Kidney glomerular epithelial cell (primary cell): Measurements from ENCODE around the gene ALLC.
"Not testable (repeated sequence)": the region's sequence is repeated elsewhere in the genome, so short reads cannot be mapped to it uniquely, and the experiment has no call there.

Experiments used
- DNase-seq: peaks from one replicate; lab custom pipeline; 2025; lab: John Stamatoyannopoulos, UW

ALLC gene

GRCh38 chr2:3657881-3658280 lies at the start of gene ALLC:
Gene ALLC (plus strand): TSS chr2:3658200. CDS start chr2:3671158, 12,958 bp downstream.
- DNase-seq = no peak

DNA sequence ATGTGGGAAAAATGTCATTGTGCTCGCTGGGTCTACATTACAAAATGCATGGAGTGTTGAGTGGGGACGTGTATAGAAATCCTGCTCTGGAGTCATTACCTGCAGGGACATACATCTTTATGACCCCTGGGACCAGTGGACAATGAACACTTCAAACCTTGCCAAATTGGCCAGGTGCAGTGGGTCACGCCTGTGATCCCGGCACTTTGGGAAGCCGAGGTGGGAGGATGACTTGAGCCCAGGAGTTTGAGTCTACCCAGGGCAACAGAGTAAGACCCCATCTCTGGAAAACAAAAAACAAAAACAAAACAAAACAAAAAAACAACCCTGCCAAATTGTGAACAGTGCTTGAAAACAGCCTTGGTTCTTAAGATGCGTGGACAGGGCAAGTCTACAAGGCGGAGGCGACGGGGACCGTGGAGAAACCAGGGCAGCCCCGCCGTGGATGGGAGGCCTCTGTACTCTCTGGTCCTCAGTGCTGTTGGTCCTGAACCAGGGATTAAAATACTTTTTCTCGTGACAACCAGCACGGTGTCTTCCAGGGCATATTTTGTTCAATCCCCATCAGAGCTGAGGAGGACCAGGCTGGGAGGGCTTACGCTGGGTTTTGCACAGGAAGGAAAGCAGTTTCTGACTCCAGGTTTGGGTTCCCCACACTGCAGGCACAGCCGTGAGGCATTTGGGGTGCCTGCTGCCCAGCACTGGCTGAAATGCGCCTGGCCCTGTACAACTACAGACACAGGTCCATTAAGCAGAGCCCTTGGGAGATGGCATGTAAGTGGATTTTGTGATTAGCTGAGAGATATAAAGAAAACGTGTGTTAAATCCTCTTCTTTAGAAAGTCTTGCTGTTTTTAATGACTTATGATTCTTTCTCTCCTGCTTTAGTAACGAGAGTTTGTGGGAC lies 49.4 kb upstream of the ALLC start:
- no peak for DNase-seq

DNA sequence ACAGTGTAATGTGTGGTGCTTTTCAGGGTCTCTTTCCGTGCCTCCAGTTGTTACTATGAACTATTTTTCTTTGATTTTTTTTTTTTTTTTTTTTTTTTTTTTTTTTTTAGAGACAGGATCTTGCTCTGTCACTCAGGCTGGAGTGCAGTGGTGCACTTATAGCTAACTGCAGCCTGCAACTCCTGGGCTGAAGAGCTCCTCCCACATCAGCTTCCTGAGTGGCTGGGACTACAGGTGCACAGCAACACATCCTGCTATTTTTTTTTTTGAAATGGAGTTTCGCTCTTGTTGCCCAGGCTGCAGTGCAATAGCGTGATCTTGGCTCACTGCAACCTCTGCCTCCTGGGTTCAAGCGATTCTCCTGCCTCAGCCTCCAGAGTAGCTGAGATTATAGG lies 48.7 kb upstream of the ALLC start:
- not testable (repeated sequence) for DNase-seq

DNA sequence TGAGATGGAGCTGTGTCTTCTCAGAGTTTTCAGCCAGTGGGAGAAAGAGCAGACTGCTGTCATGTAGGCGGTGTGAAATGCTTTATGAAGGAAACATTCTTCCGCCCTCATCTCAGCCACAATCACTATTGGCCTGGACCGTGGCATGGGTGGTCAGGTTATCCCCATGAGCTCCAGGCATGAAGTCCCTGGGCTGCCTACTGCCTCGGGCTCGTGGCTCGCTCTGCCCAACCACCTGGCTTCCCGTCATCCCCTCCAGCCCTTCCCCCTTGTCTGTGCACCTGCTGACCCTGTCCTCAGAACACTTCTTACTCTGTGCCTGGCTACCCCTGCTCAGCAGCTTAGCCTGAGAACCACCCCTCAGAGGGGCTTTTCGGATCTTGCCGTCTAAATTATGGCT lies 47.6 kb upstream of the ALLC start:
- no peak for DNase-seq

- DNase-seq = no peak
Measured at GRCh38 chr2:3610881-3611505, 47.0 kb upstream of the ALLC start.

DNA sequence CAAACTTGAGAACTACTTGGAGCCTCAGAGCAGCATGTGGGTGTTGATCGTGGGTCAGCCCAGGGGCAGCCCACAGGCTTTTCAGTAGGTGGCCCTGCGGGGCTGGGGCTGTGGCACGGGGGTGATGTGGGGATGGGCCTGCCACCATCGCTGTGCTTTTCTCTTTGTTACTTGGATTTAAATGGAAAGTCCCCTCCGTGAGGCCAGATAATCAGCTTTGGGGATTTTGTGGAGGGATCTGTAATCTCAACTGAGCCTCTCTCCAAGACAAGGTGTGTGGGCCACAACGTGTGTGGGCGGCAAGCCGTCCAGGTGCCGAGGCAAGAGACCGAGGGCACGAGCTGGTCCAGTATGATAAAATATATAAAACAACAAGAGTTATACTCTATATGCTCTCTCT lies 46.4 kb upstream of the ALLC start:
- DNase-seq = no peak

GRCh38 chr2:3612639-3613523 lies 45.1 kb upstream of the ALLC start:
- DNase-seq = no peak

GRCh38 chr2:3613524-3613905 lies 44.5 kb upstream of the ALLC start:
- no peak for DNase-seq

- DNase-seq = not testable (repeated sequence)
Measured at GRCh38 chr2:3614743-3615142, 43.3 kb upstream of the ALLC start.

- not testable (repeated sequence) for DNase-seq
Measured at GRCh38 chr2:3615541-3616200, 42.3 kb upstream of the ALLC start.

GRCh38 chr2:3616435-3617197 lies 41.4 kb upstream of the ALLC start:
- not testable (repeated sequence) for DNase-seq

DNA sequence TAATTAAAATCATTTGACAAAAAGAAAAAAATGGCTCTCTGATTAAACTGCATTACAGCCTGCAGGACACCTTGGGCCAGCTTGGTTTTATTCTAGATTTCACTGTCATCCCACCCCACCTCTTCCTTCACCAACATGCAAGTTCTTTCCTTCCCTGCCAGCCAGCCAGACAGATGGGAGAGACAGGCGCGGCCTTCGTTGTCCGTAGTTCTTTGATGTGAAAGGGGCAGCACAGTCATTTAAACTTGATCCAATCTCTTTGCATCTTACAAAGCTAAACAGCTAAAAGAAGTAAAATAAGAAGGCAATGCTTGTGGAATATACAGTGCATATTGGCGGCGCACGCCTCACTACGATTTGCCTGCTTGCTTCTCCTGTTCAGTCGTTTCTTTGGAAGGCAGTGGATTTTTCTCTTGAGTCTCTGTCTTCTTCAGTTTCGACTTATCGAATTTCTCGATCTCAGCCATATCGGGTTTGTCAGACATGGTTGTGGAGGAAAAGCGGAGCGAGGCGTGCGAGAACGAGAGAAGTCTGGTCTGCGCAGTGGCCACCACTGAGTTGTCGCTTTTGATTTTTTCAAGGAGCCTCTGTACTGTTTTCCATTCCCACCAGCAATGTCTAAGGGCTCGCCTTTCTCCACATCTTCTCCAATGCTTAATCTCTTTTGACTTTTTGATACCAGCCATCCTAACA lies 40.7 kb upstream of the ALLC start:
- no peak for DNase-seq

DNA sequence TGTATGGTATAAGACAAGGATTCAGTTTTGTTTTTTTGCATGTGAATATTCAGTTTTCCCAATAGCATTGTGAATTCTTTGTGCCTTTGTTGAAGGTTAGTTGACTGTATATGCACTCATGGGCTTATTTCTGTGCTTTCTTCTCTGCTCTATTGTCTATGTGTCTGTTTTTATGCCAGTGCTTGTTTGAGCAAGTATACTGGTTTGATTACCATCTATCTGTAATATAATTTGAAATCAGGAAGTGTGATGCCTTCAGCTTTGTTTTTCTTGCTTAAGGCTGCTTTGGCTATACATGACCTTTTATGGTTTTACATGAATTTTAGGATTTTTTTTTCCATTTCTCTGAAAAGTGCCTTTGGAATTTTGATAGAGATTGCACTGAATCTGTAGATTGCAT lies 39.6 kb upstream of the ALLC start:
- DNase-seq = no peak

DNA sequence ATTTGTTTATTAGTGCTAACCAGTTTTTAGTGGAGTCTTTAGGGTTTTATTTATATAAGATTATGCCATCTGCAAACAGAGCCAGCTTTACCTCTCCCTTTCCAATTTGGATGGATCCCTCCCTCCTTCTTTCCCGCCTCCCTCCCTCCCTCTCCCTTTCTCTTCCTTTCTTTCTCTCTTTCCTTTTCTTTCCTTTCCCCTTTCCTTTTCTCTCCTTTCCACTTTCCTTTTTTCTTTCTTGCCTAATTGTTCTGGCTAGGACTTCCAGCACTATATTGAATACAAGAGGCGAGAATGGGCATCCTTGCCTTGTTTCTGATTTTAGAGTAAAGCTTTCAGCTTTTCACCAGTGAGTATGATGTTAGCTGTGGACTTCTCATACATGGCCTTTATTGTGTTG lies 39.0 kb upstream of the ALLC start:
- DNase-seq = no peak

DNA sequence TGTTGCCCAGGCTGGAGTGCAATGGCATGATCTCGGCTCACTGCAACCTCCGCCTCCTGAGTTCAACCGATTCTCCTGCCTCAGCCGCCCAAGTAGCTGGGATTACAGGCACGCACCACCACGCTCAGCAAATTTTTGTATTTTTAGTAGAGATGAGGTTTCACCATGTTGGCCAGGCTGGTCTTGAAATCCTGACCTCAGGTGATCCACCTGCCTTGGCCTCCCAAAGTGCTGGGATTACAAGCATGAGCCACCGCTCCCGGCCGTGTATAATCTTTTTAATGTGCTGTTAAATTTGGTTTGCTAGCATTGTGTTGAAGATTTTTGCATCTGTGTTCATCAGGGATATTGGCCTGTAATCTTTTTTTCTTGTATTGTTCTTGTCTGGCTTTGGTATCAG lies 38.3 kb upstream of the ALLC start:
- not testable (repeated sequence) for DNase-seq

- no peak for DNase-seq
Measured at GRCh38 chr2:3620834-3621233, 37.2 kb upstream of the ALLC start.

DNA sequence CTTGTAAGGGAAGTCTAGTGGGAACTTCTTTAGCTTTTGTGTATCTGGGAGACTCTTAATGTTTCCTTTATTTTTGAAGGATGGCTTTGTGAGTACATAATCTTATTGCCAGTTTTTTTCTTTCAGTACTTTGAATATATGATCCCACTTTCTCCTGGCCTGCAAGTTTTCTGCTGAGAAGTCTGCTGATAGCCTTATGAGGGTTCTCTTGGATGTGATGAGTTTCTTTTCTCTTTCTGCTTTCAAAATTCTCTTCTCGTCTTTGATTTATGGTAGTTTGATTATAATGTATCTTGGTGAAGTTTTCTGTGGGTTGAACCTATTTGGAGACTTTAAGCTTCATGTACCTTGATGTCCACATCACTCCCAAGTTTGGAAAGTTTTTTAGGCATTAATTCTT lies 35.0 kb upstream of the ALLC start:
- no peak for DNase-seq

- no peak for DNase-seq
Measured at GRCh38 chr2:3624059-3624794, 33.8 kb upstream of the ALLC start.

- no peak for DNase-seq
Measured at GRCh38 chr2:3625186-3625585, 32.8 kb upstream of the ALLC start.
